ENCODE results near the gene HUWE1.

Gene HUWE1

GRCh38 chrX:53684415-53685192, 1.9 kb downstream of the HUWE1 start:
- DNase-seq (ENCODE audit: low read depth): peak; percentile 22
- Histone ChIP-seq H3K4me3 (ENCODE audit: low read length) (peak overlapping the region; percentile 80), H3K9ac (ENCODE audit: low read length) (peak overlapping the region; percentile 95), H3K36me3 (ENCODE audit: control insufficient read depth, insufficient read depth, low read length, severe bottlenecking) (peaks cover 16% of the 10 kb centered on the region), H3K9me3 (ENCODE audit: control insufficient read depth, low read length) (no peaks in the 10 kb centered on the region), H3K27me3 (replicated peaks; ENCODE audit: control insufficient read depth, insufficient read depth, low read length) (no peaks in the 10 kb centered on the region), H3K4me1 (ENCODE audit: control insufficient read depth, insufficient read depth, low read length) (peaks cover 12% of the 10 kb centered on the region)

- peak overlapping the region; percentile 80 for H3K4me3 ChIP-seq (ENCODE audit: low read length)
- peaks cover 12% of the 10 kb centered on the region for H3K4me1 ChIP-seq (ENCODE audit: control insufficient read depth, insufficient read depth, low read length)
- peak overlapping the region; percentile 95 for H3K9ac ChIP-seq (ENCODE audit: low read length)
- no peaks in the 10 kb centered on the region for H3K27me3 ChIP-seq (replicated peaks; ENCODE audit: control insufficient read depth, insufficient read depth, low read length)
- peak; percentile 98 for DNase-seq (ENCODE audit: low read depth)
- peaks cover 21% of the 10 kb centered on the region for H3K36me3 ChIP-seq (ENCODE audit: control insufficient read depth, insufficient read depth, low read length, severe bottlenecking)
- H3K9me3 ChIP-seq (ENCODE audit: control insufficient read depth, low read length): no peaks in the 10 kb centered on the region
Measured at GRCh38 chrX:53683556-53684414, 2.7 kb downstream of the HUWE1 start.

- Histone ChIP-seq H3K9ac (ENCODE audit: low read length) (peak overlapping the region; percentile 95), H3K9me3 (ENCODE audit: control insufficient read depth, low read length) (no peaks in the 10 kb centered on the region), H3K27me3 (replicated peaks; ENCODE audit: control insufficient read depth, insufficient read depth, low read length) (no peaks in the 10 kb centered on the region), H3K36me3 (ENCODE audit: control insufficient read depth, insufficient read depth, low read length, severe bottlenecking) (peaks cover 29% of the 10 kb centered on the region), H3K4me1 (ENCODE audit: control insufficient read depth, insufficient read depth, low read length) (peaks cover 12% of the 10 kb centered on the region), H3K4me3 (ENCODE audit: low read length) (peak overlapping the region; percentile 80)
- peak; percentile 66 for DNase-seq (ENCODE audit: low read depth)
Measured at GRCh38 chrX:53682885-53683555, 3.5 kb downstream of the HUWE1 start.

- DNase-seq (ENCODE audit: low read depth): peak; percentile 21
- H3K9ac ChIP-seq (ENCODE audit: low read length): peak overlapping the region; percentile 95
- H3K27me3 ChIP-seq (replicated peaks; ENCODE audit: control insufficient read depth, insufficient read depth, low read length): no peaks in the 10 kb centered on the region
- no peaks in the 10 kb centered on the region for H3K9me3 ChIP-seq (ENCODE audit: control insufficient read depth, low read length)
- peaks cover 12% of the 10 kb centered on the region for H3K4me1 ChIP-seq (ENCODE audit: control insufficient read depth, insufficient read depth, low read length)
- H3K36me3 ChIP-seq (ENCODE audit: control insufficient read depth, insufficient read depth, low read length, severe bottlenecking): peaks cover 37% of the 10 kb centered on the region
- peak overlapping the region; percentile 80 for H3K4me3 ChIP-seq (ENCODE audit: low read length)
Measured at GRCh38 chrX:53681661-53682060, 4.9 kb downstream of the HUWE1 start.

GRCh38 chrX:53678667-53679066, 7.9 kb downstream of the HUWE1 start:
- H3K9me3 ChIP-seq (ENCODE audit: control insufficient read depth, low read length): no peaks in the 10 kb centered on the region
- peak; percentile 15 for DNase-seq (ENCODE audit: low read depth)
- peaks cover 12% of the 10 kb centered on the region for H3K4me1 ChIP-seq (ENCODE audit: control insufficient read depth, insufficient read depth, low read length)
- no peak overlapping the region for H3K9ac ChIP-seq (ENCODE audit: low read length)
- no peak overlapping the region for H3K4me3 ChIP-seq (ENCODE audit: low read length)
- no peaks in the 10 kb centered on the region for H3K27me3 ChIP-seq (replicated peaks; ENCODE audit: control insufficient read depth, insufficient read depth, low read length)
- H3K36me3 ChIP-seq (ENCODE audit: control insufficient read depth, insufficient read depth, low read length, severe bottlenecking): peaks cover 60% of the 10 kb centered on the region

GRCh38 chrX:53677286-53677685, 9.2 kb downstream of the HUWE1 start:
- peaks cover 72% of the 10 kb centered on the region for H3K36me3 ChIP-seq (ENCODE audit: control insufficient read depth, insufficient read depth, low read length, severe bottlenecking)
- no peaks in the 10 kb centered on the region for H3K27me3 ChIP-seq (replicated peaks; ENCODE audit: control insufficient read depth, insufficient read depth, low read length)
- no peak for DNase-seq (ENCODE audit: low read depth)
- H3K9ac ChIP-seq (ENCODE audit: low read length): no peak overlapping the region
- no peaks in the 10 kb centered on the region for H3K9me3 ChIP-seq (ENCODE audit: control insufficient read depth, low read length)
- no peak overlapping the region for H3K4me3 ChIP-seq (ENCODE audit: low read length)
- H3K4me1 ChIP-seq (ENCODE audit: control insufficient read depth, insufficient read depth, low read length): peaks cover 12% of the 10 kb centered on the region

- H3K4me1 ChIP-seq (ENCODE audit: control insufficient read depth, insufficient read depth, low read length): no peaks in the 10 kb centered on the region
- H3K4me3 ChIP-seq (ENCODE audit: low read length): no peak overlapping the region
- no peak for DNase-seq (ENCODE audit: low read depth)
- no peak overlapping the region for H3K9ac ChIP-seq (ENCODE audit: low read length)
- H3K27me3 ChIP-seq (replicated peaks; ENCODE audit: control insufficient read depth, insufficient read depth, low read length): no peaks in the 10 kb centered on the region
- no peaks in the 10 kb centered on the region for H3K9me3 ChIP-seq (ENCODE audit: control insufficient read depth, low read length)
- H3K36me3 ChIP-seq (ENCODE audit: control insufficient read depth, insufficient read depth, low read length, severe bottlenecking): peaks cover 68% of the 10 kb centered on the region
Measured at GRCh38 chrX:53674581-53674980, 11.9 kb downstream of the HUWE1 start.

GRCh38 chrX:53669258-53669657, 17.3 kb downstream of the HUWE1 start:
- no peak for DNase-seq (ENCODE audit: low read depth)
- Histone ChIP-seq H3K4me1 (ENCODE audit: control insufficient read depth, insufficient read depth, low read length) (no peaks in the 10 kb centered on the region), H3K27me3 (replicated peaks; ENCODE audit: control insufficient read depth, insufficient read depth, low read length) (no peaks in the 10 kb centered on the region), H3K36me3 (ENCODE audit: control insufficient read depth, insufficient read depth, low read length, severe bottlenecking) (peaks cover 52% of the 10 kb centered on the region), H3K9ac (ENCODE audit: low read length) (no peak overlapping the region), H3K9me3 (ENCODE audit: control insufficient read depth, low read length) (peaks cover 8% of the 10 kb centered on the region), H3K4me3 (ENCODE audit: low read length) (no peak overlapping the region)

- Histone ChIP-seq H3K9me3 (ENCODE audit: control insufficient read depth, low read length) (peaks cover 8% of the 10 kb centered on the region), H3K36me3 (ENCODE audit: control insufficient read depth, insufficient read depth, low read length, severe bottlenecking) (peaks cover 42% of the 10 kb centered on the region), H3K9ac (ENCODE audit: low read length) (no peak overlapping the region), H3K4me1 (ENCODE audit: control insufficient read depth, insufficient read depth, low read length) (no peaks in the 10 kb centered on the region), H3K4me3 (ENCODE audit: low read length) (no peak overlapping the region), H3K27me3 (replicated peaks; ENCODE audit: control insufficient read depth, insufficient read depth, low read length) (no peaks in the 10 kb centered on the region)
- no peak for DNase-seq (ENCODE audit: low read depth)
Measured at GRCh38 chrX:53666171-53666570, 20.3 kb downstream of the HUWE1 start.

GRCh38 chrX:53660004-53660403, 26.5 kb downstream of the HUWE1 start:
- Histone ChIP-seq H3K36me3 (ENCODE audit: control insufficient read depth, insufficient read depth, low read length, severe bottlenecking) (peaks cover 12% of the 10 kb centered on the region), H3K27me3 (replicated peaks; ENCODE audit: control insufficient read depth, insufficient read depth, low read length) (peaks cover 6% of the 10 kb centered on the region), H3K4me3 (ENCODE audit: low read length) (no peak overlapping the region), H3K4me1 (ENCODE audit: control insufficient read depth, insufficient read depth, low read length) (no peaks in the 10 kb centered on the region), H3K9me3 (ENCODE audit: control insufficient read depth, low read length) (no peaks in the 10 kb centered on the region), H3K9ac (ENCODE audit: low read length) (no peak overlapping the region)
- DNase-seq (ENCODE audit: low read depth): no peak

- no peak for DNase-seq (ENCODE audit: low read depth)
- H3K9ac ChIP-seq (ENCODE audit: low read length): no peak overlapping the region
- no peaks in the 10 kb centered on the region for H3K9me3 ChIP-seq (ENCODE audit: control insufficient read depth, low read length)
- peaks cover 11% of the 10 kb centered on the region for H3K27me3 ChIP-seq (replicated peaks; ENCODE audit: control insufficient read depth, insufficient read depth, low read length)
- peaks cover 8% of the 10 kb centered on the region for H3K36me3 ChIP-seq (ENCODE audit: control insufficient read depth, insufficient read depth, low read length, severe bottlenecking)
- H3K4me1 ChIP-seq (ENCODE audit: control insufficient read depth, insufficient read depth, low read length): no peaks in the 10 kb centered on the region
- H3K4me3 ChIP-seq (ENCODE audit: low read length): no peak overlapping the region
Measured at GRCh38 chrX:53659039-53659438, 27.5 kb downstream of the HUWE1 start.

Data from adipocyte (in vitro differentiated cells).